Peyer's patch (tissue), 4 donors: ENCODE results near the gene CEACAM19.

Source experiments
- POLR2A ChIP-seq, 2 donors: fragments of 450-650 bp; IDR thresholded peaks; one replicate each; pipeline ENCODE4 v1.5.1; 2017; ENCODE audit warnings: antibody characterized with exemption in 2 of 2, mild to moderate bottlenecking in 2 of 2, moderate library complexity in 2 of 2
- TF ChIP-seq, protein P1 (sequence below), 6 experiments: fragments of 450-650 bp in 4 of 6; fragments of 200-600 bp in 2 of 6; sonication (generic) in 1 of 6; IDR thresholded peaks; one replicate each; pipeline ENCODE4 v1.5.1; 2017 to 2019; ENCODE audit warnings: antibody characterized with exemption in 6 of 6, mild to moderate bottlenecking in 3 of 6, moderate library complexity in 1 of 6

DNA sequence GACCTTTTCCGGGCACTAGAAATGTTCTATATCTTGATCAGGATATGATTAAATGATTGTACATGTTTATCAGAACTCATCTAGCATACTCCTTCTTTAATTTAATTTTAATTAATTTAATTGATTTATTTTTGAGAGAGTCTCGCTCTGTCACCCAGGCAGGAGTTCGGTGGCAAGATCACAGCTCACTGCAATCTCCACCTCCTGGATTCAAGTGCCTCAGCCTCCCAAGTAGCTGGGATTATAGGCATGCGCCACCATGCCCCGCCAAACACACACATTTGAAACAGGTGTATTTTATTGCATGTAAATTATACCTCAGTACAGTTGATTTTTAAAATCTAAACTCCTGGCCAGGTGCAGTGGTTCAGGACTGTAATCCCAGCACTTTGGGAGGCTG, 59.8 kb downstream of the CEACAM19 start:
- TF ChIP-seq, protein P1, sequence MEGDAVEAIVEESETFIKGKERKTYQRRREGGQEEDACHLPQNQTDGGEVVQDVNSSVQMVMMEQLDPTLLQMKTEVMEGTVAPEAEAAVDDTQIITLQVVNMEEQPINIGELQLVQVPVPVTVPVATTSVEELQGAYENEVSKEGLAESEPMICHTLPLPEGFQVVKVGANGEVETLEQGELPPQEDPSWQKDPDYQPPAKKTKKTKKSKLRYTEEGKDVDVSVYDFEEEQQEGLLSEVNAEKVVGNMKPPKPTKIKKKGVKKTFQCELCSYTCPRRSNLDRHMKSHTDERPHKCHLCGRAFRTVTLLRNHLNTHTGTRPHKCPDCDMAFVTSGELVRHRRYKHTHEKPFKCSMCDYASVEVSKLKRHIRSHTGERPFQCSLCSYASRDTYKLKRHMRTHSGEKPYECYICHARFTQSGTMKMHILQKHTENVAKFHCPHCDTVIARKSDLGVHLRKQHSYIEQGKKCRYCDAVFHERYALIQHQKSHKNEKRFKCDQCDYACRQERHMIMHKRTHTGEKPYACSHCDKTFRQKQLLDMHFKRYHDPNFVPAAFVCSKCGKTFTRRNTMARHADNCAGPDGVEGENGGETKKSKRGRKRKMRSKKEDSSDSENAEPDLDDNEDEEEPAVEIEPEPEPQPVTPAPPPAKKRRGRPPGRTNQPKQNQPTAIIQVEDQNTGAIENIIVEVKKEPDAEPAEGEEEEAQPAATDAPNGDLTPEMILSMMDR (IDR thresholded peaks at IDR 0.05), result no peak
- no peak for TF ChIP-seq POLR2A (IDR thresholded peaks at IDR 0.05)
